Thyroid gland (tissue), 4 donors: ENCODE data around the gene ADPRHL1.

Source experiments
- CTCF ChIP-seq, 6 experiments: fragments of 200-600 bp in 3 of 6; fragments of 450-650 bp in 3 of 6; sonication (generic) in 3 of 6; IDR thresholded peaks; one replicate each; pipeline ENCODE4 v1.5.1; 2016 to 2019; ENCODE audit warnings: antibody characterized with exemption in 6 of 6, mild to moderate bottlenecking in 2 of 6, inconsistent platforms in 1 of 6, moderate library complexity in 1 of 6
- POLR2A ChIP-seq, 2 donors: fragments of 450-650 bp; IDR thresholded peaks; one replicate each; pipeline ENCODE4 v1.6.1; 2017; ENCODE audit warnings: antibody characterized with exemption in 2 of 2, mild to moderate bottlenecking in 2 of 2, moderate library complexity in 1 of 2

GRCh38 chr13:113448885-113449692 lies 4.2 kb downstream of the ADPRHL1 start:
- TF ChIP-seq CTCF (IDR thresholded peaks at IDR 0.05) (no peak), POLR2A (IDR thresholded peaks at IDR 0.05) (no peak)
